CD1c-positive myeloid dendritic cell (primary cell): Measurements from ENCODE around the gene DUSP22.
A peak's percentile ranks its signal among the peaks of the same experiment; 100 is the strongest.
"Not testable (repeated sequence)": the region's sequence is repeated elsewhere in the genome, so short reads cannot be mapped to it uniquely, and the experiment has no call there.

Experiments
- DNase-seq: peaks from one replicate; pipeline ENCODE4 v3.0.0-alpha.2; 2016; ENCODE audit errors: extremely low spot score

The DUSP22 gene

GRCh38 chr6:364609-365540 is 72.6 kb downstream of the DUSP22 start:
- no peak for DNase-seq

- no peak for DNase-seq
Observed at GRCh38 chr6:365835-366234, 73.5 kb downstream of the DUSP22 start.

GRCh38 chr6:366389-367297 is 74.4 kb downstream of the DUSP22 start:
- no peak for DNase-seq

GRCh38 chr6:367298-367794 is 75.1 kb downstream of the DUSP22 start:
- no peak for DNase-seq

GRCh38 chr6:367891-368630 is 75.8 kb downstream of the DUSP22 start:
- no peak for DNase-seq

- no peak for DNase-seq
Observed at GRCh38 chr6:369559-370431, 77.5 kb downstream of the DUSP22 start.

GRCh38 chr6:370555-370954 is 78.3 kb downstream of the DUSP22 start:
- DNase-seq, result no peak

- DNase-seq, result not testable (repeated sequence)
Observed at GRCh38 chr6:371851-372250, 79.6 kb downstream of the DUSP22 start.

GRCh38 chr6:372336-372911 is 80.1 kb downstream of the DUSP22 start:
- DNase-seq, result peak; percentile 53

GRCh38 chr6:373031-373430 is 80.7 kb downstream of the DUSP22 start:
- DNase-seq, result no peak

GRCh38 chr6:373773-374724 is 81.8 kb downstream of the DUSP22 start:
- DNase-seq, result no peak

GRCh38 chr6:374956-375355 is 82.7 kb downstream of the DUSP22 start:
- DNase-seq, result no peak

- DNase-seq, result no peak
Observed at GRCh38 chr6:376827-377640, 84.7 kb downstream of the DUSP22 start.

GRCh38 chr6:377641-378020 is 85.3 kb downstream of the DUSP22 start:
- not testable (repeated sequence) for DNase-seq

GRCh38 chr6:378090-378957 is 86.0 kb downstream of the DUSP22 start:
- no peak for DNase-seq

GRCh38 chr6:378958-379409 is 86.7 kb downstream of the DUSP22 start:
- no peak for DNase-seq
